ENCODE data around the gene GPX2. TPM values are rescaled to one million over a fixed set of nuclear protein-coding genes. Genes with fewer than 3 reads are reported as not detected.

Gene GPX2
- total and polyA plus RNA-seq, 4 donors = 6.9 to 1,067 (median 325) TPM

- TF ChIP-seq HNF4A (conservative IDR thresholded peaks at IDR 0.05) (peak in 1 of 2 donors; percentile 44), EGR1 (IDR thresholded peaks at IDR 0.05; ENCODE audit: low read depth in 2 of 2) (no peak), GABPA (IDR thresholded peaks at IDR 0.05 in 1 of 2, conservative IDR thresholded peaks at IDR 0.05 in 1 of 2) (no peak)
- no peak for DNase-seq (ENCODE audit: low spot score)
- Histone ChIP-seq H3K36me3 (ENCODE audit: control insufficient read depth in 4 of 4, insufficient read depth in 3 of 4, low read depth in 1 of 4, low read length in 3 of 4) (no peaks in the 10 kb centered on the region), H3K9me3 (ENCODE audit: control insufficient read depth in 4 of 4, low read length in 3 of 4) (no peaks in the 10 kb centered on the region), H3K27ac (ENCODE audit: low read depth in 1 of 2, low read length in 2 of 2) (peak overlapping the region; percentile 91 to 95), H3K4me1 (ENCODE audit: control insufficient read depth in 4 of 4, insufficient read depth in 4 of 4, low read length in 3 of 4) (peaks cover 2 to 32% (median 27%) of the 10 kb centered on the region in 4 donors), H3K9ac (ENCODE audit: low read depth in 1 of 2, low read length in 2 of 2) (peak overlapping the region; percentile 89 to 94), H3K4me3 (ENCODE audit: low read depth in 1 of 3, low read length in 3 of 3) (peak overlapping the region; percentile 61 to 95 (median 93)), H3K27me3 (ENCODE audit: control insufficient read depth in 4 of 4, insufficient read depth in 4 of 4, low read length in 3 of 4) (no peaks in the 10 kb centered on the region)
- under 1% methylated on average over 8 of the region's 8 CpGs for WGBS
These were observed 44.9 kb upstream of the GPX2 start for GRCh38 chr14:64987438-64987767.

GRCh38 chr14:64986648-64987437 lies 44.3 kb upstream of the GPX2 start, which contains the start of gene FNTB:
TSS of gene FNTB (plus strand) at chr14:64986895. CDS start at chr14:64986954, 59 bp downstream.
- no peaks in the 10 kb centered on the region for H3K36me3 ChIP-seq (ENCODE audit: control insufficient read depth in 4 of 4, insufficient read depth in 3 of 4, low read depth in 1 of 4, low read length in 3 of 4)
- peak within 1 kb of the TSS; percentile 91 to 95 for H3K27ac ChIP-seq (ENCODE audit: low read depth in 1 of 2, low read length in 2 of 2)
- H3K27me3 ChIP-seq (ENCODE audit: control insufficient read depth in 4 of 4, insufficient read depth in 4 of 4, low read length in 3 of 4) = no peaks in the 10 kb centered on the region
- peak within 1 kb of the TSS; percentile 89 to 94 for H3K9ac ChIP-seq (ENCODE audit: low read depth in 1 of 2, low read length in 2 of 2)
- DNase-seq (ENCODE audit: low spot score) = peak; percentile 93
- H3K4me3 ChIP-seq (ENCODE audit: low read depth in 1 of 3, low read length in 3 of 3) = peak within 1 kb of the TSS; percentile 61 to 95 (median 93)
- TF ChIP-seq YY1 (IDR thresholded peaks at IDR 0.05) = peak; percentile 97
- TF ChIP-seq ATF3 (IDR thresholded peaks at IDR 0.05) = peak; percentile 69
- peak; percentile 84 to 96 for TF ChIP-seq RAD21 (IDR thresholded peaks at IDR 0.05)
- peak; percentile 37 for TF ChIP-seq REST (IDR thresholded peaks at IDR 0.05)
- TF ChIP-seq FOXA2 (IDR thresholded peaks at IDR 0.05) = peak; percentile 56
- peak; percentile 58 to 59 for TF ChIP-seq HNF4A (conservative IDR thresholded peaks at IDR 0.05)
- peak; percentile 47 for TF ChIP-seq NR2F2 (IDR thresholded peaks at IDR 0.05)
- TF ChIP-seq HNF4G (IDR thresholded peaks at IDR 0.05) = no peak
- TF ChIP-seq RXRA (IDR thresholded peaks at IDR 0.05) = peak; percentile 70 to 72
- TF ChIP-seq GABPA (IDR thresholded peaks at IDR 0.05 in 1 of 2, conservative IDR thresholded peaks at IDR 0.05 in 1 of 2) = peak in 1 of 2 donors; percentile 67
- TF ChIP-seq FOXA1 (IDR thresholded peaks at IDR 0.05) = peak; percentile 78
- peak in 1 of 2 donors; percentile 29 for TF ChIP-seq EGR1 (IDR thresholded peaks at IDR 0.05; ENCODE audit: low read depth in 2 of 2)
- peak; percentile 98 for TF ChIP-seq ZBTB33 (IDR thresholded peaks at IDR 0.05)
- peak; percentile 68 to 83 for TF ChIP-seq JUND (IDR thresholded peaks at IDR 0.05)
- peak; percentile 85 for TF ChIP-seq SP1 (IDR thresholded peaks at IDR 0.05)
- peak; percentile 47 for TF ChIP-seq TAF1 (conservative IDR thresholded peaks at IDR 0.05)
- peak; percentile 87 for TF ChIP-seq CTCF (IDR thresholded peaks at IDR 0.05; ENCODE audit: low read depth, low read length, missing input control)
- peak; percentile 93 for TF ChIP-seq MAX (IDR thresholded peaks at IDR 0.05)
- H3K4me1 ChIP-seq (ENCODE audit: control insufficient read depth in 4 of 4, insufficient read depth in 4 of 4, low read length in 3 of 4) = peaks cover 2 to 36% (median 27%) of the 10 kb centered on the region in 4 donors
- WGBS = under 1% methylated on average over 65 of the region's 65 CpGs
- no peaks in the 10 kb centered on the region for H3K9me3 ChIP-seq (ENCODE audit: control insufficient read depth in 4 of 4, low read length in 3 of 4)
